ENCODE results near the gene NPFFR2. TPM values are rescaled to one million over a fixed set of nuclear protein-coding genes. Genes with fewer than 3 reads are reported as not detected.

The NPFFR2 gene
- polyA plus RNA-seq, 3 donors, result not detected

DNA sequence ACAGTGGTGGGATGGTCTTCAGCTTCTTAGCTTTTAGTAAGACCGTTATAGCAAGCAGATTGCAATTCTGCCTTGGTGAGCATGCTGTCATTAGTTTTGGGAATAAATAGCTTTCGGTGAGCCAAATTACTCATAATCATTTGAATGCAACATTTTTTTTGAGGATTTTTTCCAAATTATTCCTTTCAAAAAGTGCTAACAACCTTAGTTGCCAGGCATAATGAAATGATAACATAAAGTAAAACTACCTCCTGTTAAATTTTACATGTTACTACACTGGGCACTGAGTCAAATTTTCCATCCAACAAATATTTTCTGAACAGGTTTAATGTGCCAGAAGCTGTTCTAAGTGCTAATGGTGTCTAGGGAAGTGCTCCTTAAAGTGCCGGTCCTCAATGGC lies 15.8 kb upstream of the NPFFR2 start:
- no peak overlapping the region for H3K9ac ChIP-seq (ENCODE audit: insufficient read depth, low read length, poor library complexity, severe bottlenecking)
- Mint-ChIP-seq H3K27ac (no peak overlapping the region), H3K36me3 (no peaks in the 10 kb centered on the region), H3K27me3 (ENCODE audit: low read depth in 3 of 3) (no peaks in the 10 kb centered on the region), H3K4me1 (no peaks in the 10 kb centered on the region), H3K4me3 (no peak overlapping the region), H3K9me3 (peaks cover 0 to 5% (median 2%) of the 10 kb centered on the region in 7 donors)
- H3K27me3 ChIP-seq (ENCODE audit: control insufficient read depth in 2 of 2, insufficient read depth in 2 of 2, low read length in 2 of 2), result no peaks in the 10 kb centered on the region
- H3K36me3 ChIP-seq (replicated peaks in 1 of 2; ENCODE audit: control insufficient read depth in 1 of 2, insufficient read depth in 2 of 2, low read length in 2 of 2), result no peaks in the 10 kb centered on the region
- no peak overlapping the region for H2AFZ ChIP-seq (ENCODE audit: insufficient read depth, low read depth, low read length, poor library complexity, severe bottlenecking)
- H3K79me2 ChIP-seq (ENCODE audit: insufficient read depth, low read length), result no peaks in the 10 kb centered on the region
- no peak overlapping the region for H3K27ac ChIP-seq (ENCODE audit: low read depth in 1 of 2, low read length in 2 of 2)
- intact Hi-C loops (cut with micrococcal nuclease), result no loop called here
- TF ChIP-seq, protein P1, sequence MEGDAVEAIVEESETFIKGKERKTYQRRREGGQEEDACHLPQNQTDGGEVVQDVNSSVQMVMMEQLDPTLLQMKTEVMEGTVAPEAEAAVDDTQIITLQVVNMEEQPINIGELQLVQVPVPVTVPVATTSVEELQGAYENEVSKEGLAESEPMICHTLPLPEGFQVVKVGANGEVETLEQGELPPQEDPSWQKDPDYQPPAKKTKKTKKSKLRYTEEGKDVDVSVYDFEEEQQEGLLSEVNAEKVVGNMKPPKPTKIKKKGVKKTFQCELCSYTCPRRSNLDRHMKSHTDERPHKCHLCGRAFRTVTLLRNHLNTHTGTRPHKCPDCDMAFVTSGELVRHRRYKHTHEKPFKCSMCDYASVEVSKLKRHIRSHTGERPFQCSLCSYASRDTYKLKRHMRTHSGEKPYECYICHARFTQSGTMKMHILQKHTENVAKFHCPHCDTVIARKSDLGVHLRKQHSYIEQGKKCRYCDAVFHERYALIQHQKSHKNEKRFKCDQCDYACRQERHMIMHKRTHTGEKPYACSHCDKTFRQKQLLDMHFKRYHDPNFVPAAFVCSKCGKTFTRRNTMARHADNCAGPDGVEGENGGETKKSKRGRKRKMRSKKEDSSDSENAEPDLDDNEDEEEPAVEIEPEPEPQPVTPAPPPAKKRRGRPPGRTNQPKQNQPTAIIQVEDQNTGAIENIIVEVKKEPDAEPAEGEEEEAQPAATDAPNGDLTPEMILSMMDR (IDR thresholded peaks at IDR 0.05), result no peak
- H4K20me1 ChIP-seq (ENCODE audit: insufficient read depth, low read length), result no peaks in the 10 kb centered on the region
- no peak overlapping the region for H3K4me2 ChIP-seq (replicated peaks; ENCODE audit: extremely low read depth, low read length, poor library complexity, severe bottlenecking)
- no peak overlapping the region for H3K4me3 ChIP-seq (replicated peaks in 1 of 3; ENCODE audit: low read depth in 2 of 3, low read length in 3 of 3)
- no peaks in the 10 kb centered on the region for H3K4me1 ChIP-seq (ENCODE audit: control insufficient read depth in 1 of 2, insufficient read depth in 2 of 2, low read length in 2 of 2)
- no peaks in the 10 kb centered on the region for H3K9me3 ChIP-seq (replicated peaks in 1 of 2; ENCODE audit: control insufficient read depth in 1 of 2, insufficient read depth in 1 of 2, low read length in 2 of 2)
- 100% methylated on average over 1 of the region's 3 CpGs for WGBS (ENCODE audit: insufficient coverage)
- DNase-seq, result no peak

- Histone ChIP-seq H2AFZ (ENCODE audit: insufficient read depth, low read depth, low read length, poor library complexity, severe bottlenecking) (no peak overlapping the region), H3K27ac (ENCODE audit: low read depth in 1 of 2, low read length in 2 of 2) (no peak overlapping the region), H3K4me3 (replicated peaks in 1 of 3; ENCODE audit: low read depth in 2 of 3, low read length in 3 of 3) (no peak overlapping the region), H3K4me1 (ENCODE audit: control insufficient read depth in 1 of 2, insufficient read depth in 2 of 2, low read length in 2 of 2) (no peaks in the 10 kb centered on the region), H3K27me3 (ENCODE audit: control insufficient read depth in 2 of 2, insufficient read depth in 2 of 2, low read length in 2 of 2) (no peaks in the 10 kb centered on the region), H3K4me2 (replicated peaks; ENCODE audit: extremely low read depth, low read length, poor library complexity, severe bottlenecking) (no peak overlapping the region), H4K20me1 (ENCODE audit: insufficient read depth, low read length) (no peaks in the 10 kb centered on the region), H3K9me3 (replicated peaks in 1 of 2; ENCODE audit: control insufficient read depth in 1 of 2, insufficient read depth in 1 of 2, low read length in 2 of 2) (no peaks in the 10 kb centered on the region), H3K79me2 (ENCODE audit: insufficient read depth, low read length) (no peaks in the 10 kb centered on the region), H3K36me3 (replicated peaks in 1 of 2; ENCODE audit: control insufficient read depth in 1 of 2, insufficient read depth in 2 of 2, low read length in 2 of 2) (no peaks in the 10 kb centered on the region), H3K9ac (ENCODE audit: insufficient read depth, low read length, poor library complexity, severe bottlenecking) (no peak overlapping the region)
- intact Hi-C loops (cut with micrococcal nuclease), result no loop called here
- 68% methylated on average over 2 of the region's 3 CpGs for whole genome bisulfite sequencing (ENCODE audit: insufficient coverage)
- no peak overlapping the region for H3K27ac Mint-ChIP-seq
- TF ChIP-seq, protein P1 (IDR thresholded peaks at IDR 0.05), result no peak
- no peak overlapping the region for H3K4me3 Mint-ChIP-seq
- peaks cover 0 to 1% (median 0%) of the 10 kb centered on the region in 3 donors for H3K27me3 Mint-ChIP-seq (ENCODE audit: low read depth in 3 of 3)
- H3K36me3 Mint-ChIP-seq, result no peaks in the 10 kb centered on the region
- DNase-seq, result no peak
- H3K4me1 Mint-ChIP-seq, result no peaks in the 10 kb centered on the region
- H3K9me3 Mint-ChIP-seq, result peaks cover 0 to 4% (median 2%) of the 10 kb centered on the region in 7 donors
Measured at GRCh38 chr4:72019688-72020087, 12.1 kb upstream of the NPFFR2 start.

All from CD14-positive monocyte (primary cell).